CD4-positive, alpha-beta T cell treated with Interleukin-2 at 100 ng/mL for 4 hours (primary cell): ENCODE measurements around the gene CA6.
"Not testable (repeated sequence)": the region's sequence is repeated elsewhere in the genome, so short reads cannot be mapped to it uniquely, and the experiment has no call there.

Experiments
- DNase-seq: peaks from one replicate; pipeline ENCODE4 v3.0.0-alpha.2; 2020; ENCODE audit warnings: low spot score

Gene CA6

GRCh38 chr1:9004700-9005394 lies 59.2 kb downstream of the CA6 start:
- DNase-seq = peak; percentile 79

- no peak for DNase-seq
These were observed 59.7 kb downstream of the CA6 start for GRCh38 chr1:9005395-9005708.

GRCh38 chr1:9006956-9007615 lies 61.4 kb downstream of the CA6 start:
- DNase-seq = no peak

GRCh38 chr1:9008236-9008635 lies 62.6 kb downstream of the CA6 start:
- DNase-seq = no peak

GRCh38 chr1:9009438-9010370 lies 64.0 kb downstream of the CA6 start:
- DNase-seq = no peak

- no peak for DNase-seq
These were observed 65.2 kb downstream of the CA6 start for GRCh38 chr1:9010781-9011323.

- DNase-seq = no peak
These were observed 68.2 kb downstream of the CA6 start for GRCh38 chr1:9013819-9014218.

GRCh38 chr1:9014475-9015375 lies 69.1 kb downstream of the CA6 start:
- DNase-seq = no peak

- no peak for DNase-seq
These were observed 70.8 kb downstream of the CA6 start for GRCh38 chr1:9016455-9016854.

- DNase-seq = no peak
These were observed 72.7 kb downstream of the CA6 start for GRCh38 chr1:9018333-9018732.

- DNase-seq = no peak
These were observed 74.2 kb downstream of the CA6 start for GRCh38 chr1:9019896-9020295.

GRCh38 chr1:9020305-9020704 lies 74.6 kb downstream of the CA6 start:
- no peak for DNase-seq

GRCh38 chr1:9022026-9022738 lies 76.5 kb downstream of the CA6 start:
- DNase-seq = not testable (repeated sequence)

GRCh38 chr1:9022773-9023172 lies 77.1 kb downstream of the CA6 start:
- DNase-seq = no peak
